ENCODE results near the gene MSI2. TPM values are rescaled to one million over a fixed set of nuclear protein-coding genes. Genes with fewer than 3 reads are reported as not detected.

MSI2 gene
- total RNA-seq, 1 donor from 2014 or later: 26.6 TPM

DNA sequence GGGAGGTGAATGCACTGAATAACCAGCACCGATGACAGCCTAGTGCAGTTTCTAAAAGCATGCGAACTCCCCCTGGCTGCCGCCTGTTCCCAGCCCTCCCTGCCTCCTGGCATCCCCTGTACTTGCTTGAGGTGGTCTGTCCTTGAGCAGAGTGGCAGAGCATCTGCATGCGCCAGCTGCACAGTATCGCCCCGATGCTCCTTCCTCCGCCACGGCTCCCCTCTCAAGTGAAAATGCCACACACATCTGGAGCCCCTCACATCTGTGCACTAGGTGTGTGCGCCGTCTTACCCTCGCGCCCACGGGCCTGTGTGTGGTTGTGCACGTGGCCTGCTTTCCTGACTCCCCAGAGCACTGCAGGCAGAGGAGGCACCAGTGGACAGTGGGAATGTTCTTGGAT, 376.9 kb downstream of the MSI2 start:
- TF ChIP-seq, protein P1, sequence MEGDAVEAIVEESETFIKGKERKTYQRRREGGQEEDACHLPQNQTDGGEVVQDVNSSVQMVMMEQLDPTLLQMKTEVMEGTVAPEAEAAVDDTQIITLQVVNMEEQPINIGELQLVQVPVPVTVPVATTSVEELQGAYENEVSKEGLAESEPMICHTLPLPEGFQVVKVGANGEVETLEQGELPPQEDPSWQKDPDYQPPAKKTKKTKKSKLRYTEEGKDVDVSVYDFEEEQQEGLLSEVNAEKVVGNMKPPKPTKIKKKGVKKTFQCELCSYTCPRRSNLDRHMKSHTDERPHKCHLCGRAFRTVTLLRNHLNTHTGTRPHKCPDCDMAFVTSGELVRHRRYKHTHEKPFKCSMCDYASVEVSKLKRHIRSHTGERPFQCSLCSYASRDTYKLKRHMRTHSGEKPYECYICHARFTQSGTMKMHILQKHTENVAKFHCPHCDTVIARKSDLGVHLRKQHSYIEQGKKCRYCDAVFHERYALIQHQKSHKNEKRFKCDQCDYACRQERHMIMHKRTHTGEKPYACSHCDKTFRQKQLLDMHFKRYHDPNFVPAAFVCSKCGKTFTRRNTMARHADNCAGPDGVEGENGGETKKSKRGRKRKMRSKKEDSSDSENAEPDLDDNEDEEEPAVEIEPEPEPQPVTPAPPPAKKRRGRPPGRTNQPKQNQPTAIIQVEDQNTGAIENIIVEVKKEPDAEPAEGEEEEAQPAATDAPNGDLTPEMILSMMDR (conservative IDR thresholded peaks at IDR 0.05; ENCODE audit: low read depth, low read length): no peak

DNA sequence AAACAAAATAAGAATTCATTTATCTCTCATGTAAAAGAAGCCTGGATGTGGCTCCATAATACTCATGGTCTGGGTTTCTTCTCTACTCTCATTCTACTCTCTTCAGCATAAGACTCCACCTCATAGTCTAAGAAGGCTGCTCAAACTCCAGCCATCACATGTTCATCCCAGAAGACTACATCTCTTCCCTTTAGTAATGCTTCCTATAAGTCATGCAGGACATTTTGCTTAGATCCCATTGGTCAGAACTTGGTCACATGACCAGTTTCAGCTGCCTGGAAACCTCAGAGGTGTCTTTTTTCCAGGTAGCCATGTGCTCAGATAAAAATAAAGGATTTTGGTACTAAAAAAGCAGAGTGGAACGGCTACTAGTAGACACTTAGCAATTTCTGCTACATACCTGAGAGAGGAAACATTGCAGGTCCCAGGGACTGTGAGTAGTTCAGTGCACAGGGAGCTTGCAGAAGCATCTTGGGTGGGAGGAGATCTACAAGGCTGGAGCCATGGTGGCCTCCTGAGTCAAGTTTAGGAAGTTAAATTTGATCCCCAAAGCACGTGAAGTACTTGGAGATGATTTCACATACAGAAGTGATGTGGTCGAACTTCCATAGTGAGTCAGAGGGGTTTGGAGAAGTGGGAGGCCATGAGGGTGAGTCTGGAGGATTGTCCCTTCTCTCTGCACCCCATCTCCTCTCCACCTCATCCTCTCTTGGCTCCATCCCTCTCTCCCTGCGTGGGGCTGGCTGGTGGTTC, 378.6 kb downstream of the MSI2 start:
- TF ChIP-seq, protein P1 (conservative IDR thresholded peaks at IDR 0.05; ENCODE audit: low read depth, low read length): no peak
- no peak for DNase-seq (ENCODE audit: low read depth)

More for the DNA sequence above, 376.9 kb downstream of the MSI2 start:
- no peak for DNase-seq (ENCODE audit: low read depth)
- no peak overlapping the region for H3K4me3 ChIP-seq (ENCODE audit: low read depth, low read length)

DNA sequence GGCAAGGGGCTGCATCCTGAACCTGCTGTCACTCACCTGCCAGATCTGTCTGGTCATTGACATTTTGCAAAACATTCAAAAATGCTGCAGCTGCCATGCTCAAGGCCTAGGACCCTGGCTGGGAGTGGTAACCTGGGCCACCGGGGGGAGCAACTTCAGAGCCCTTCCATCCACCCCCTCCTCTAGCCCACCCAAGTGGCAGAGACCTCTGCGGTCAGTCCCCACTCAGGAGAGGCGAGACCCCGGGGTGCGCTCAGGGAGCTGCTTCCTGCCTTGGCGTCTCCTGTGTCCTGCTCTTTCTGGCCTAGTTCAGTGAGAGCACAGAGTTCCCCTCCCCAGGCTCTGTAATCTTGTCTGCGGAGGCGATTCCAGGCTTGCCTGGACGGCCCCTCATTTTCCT, 380.0 kb downstream of the MSI2 start:
- H3K4me3 ChIP-seq (ENCODE audit: low read depth, low read length): no peak overlapping the region

More for the DNA sequence above, 378.6 kb downstream of the MSI2 start:
- H3K4me3 ChIP-seq (ENCODE audit: low read depth, low read length): no peak overlapping the region

DNA sequence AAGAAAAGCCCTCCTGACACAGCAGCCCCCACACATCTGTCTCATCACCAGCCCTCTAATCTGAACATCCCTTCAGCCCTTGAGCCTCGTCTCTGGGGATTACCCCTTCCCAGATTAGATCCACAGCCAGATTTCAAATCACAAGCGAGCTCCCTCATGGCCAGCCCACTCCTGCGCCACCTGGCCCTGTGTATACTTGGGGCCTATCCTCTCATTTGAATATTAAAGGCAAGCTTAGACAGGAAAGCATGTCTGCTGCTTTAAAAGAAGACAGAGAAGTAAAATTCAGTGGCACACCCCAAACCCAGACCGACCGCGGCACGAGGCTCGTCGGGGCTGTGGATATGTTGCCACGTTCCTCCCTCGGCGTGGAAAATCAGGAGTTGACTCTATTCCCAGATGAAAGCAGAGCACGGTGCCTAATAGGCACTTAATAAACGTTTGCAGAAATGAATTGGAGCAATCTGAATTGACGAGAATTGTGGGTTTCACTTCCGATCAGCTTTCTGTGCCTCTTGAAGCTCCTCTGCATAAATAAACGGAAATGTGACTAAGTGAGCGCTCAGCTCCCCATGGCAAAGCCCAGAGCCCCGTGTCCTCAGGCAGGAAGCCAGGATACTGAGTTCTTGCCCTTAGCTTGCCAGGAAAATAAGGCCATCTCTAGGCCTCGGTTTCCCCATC, 380.8 kb downstream of the MSI2 start:
- TF ChIP-seq, protein P1 (conservative IDR thresholded peaks at IDR 0.05; ENCODE audit: low read depth, low read length): no peak
- no peak for DNase-seq (ENCODE audit: low read depth)
- H3K4me3 ChIP-seq (ENCODE audit: low read depth, low read length): no peak overlapping the region

More for the DNA sequence above, 380.0 kb downstream of the MSI2 start:
- TF ChIP-seq, protein P1 (conservative IDR thresholded peaks at IDR 0.05; ENCODE audit: low read depth, low read length): no peak
- no peak for DNase-seq (ENCODE audit: low read depth)

DNA sequence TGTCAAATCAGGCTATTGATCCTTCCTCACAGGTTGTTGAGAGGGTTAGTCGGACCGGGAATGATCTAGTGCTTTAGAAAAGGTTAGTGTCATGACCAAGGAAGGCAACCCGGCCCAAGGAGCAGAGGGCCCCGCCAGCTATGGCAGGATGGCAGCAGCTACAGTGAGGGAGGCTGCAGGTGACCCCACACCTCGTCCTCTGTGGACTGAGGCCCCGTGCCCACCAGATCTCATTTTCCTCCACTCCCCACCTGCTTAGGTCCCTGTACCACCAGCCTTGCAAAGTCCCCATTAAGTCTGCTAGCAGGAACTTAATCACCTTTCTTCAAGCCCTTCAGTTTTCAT, 381.3 kb downstream of the MSI2 start:
- TF ChIP-seq, protein P1 (conservative IDR thresholded peaks at IDR 0.05; ENCODE audit: low read depth, low read length): no peak
- no peak overlapping the region for H3K4me3 ChIP-seq (ENCODE audit: low read depth, low read length)
- DNase-seq (ENCODE audit: low read depth): no peak

DNA sequence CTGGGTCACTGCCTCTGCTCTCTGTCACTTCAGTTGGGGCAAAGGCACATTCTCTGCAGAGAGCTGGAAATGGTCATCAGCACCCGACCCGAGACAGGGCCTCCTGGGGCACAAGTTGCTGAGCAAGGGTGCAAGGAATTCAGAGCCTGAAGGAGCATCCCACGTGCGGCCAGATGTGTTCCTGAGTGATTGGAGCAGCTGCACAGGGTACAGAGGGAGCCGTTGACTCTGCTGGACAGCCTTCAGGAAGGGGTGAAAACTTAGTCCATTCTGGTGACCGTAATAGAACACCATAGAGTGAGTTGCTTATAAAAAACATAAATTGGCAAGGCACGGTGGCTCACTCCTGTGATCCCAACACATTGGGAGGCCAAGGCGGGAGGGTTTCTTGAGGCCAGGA, 382.0 kb downstream of the MSI2 start:
- H3K4me3 ChIP-seq (ENCODE audit: low read depth, low read length): no peak overlapping the region
- TF ChIP-seq, protein P1 (conservative IDR thresholded peaks at IDR 0.05; ENCODE audit: low read depth, low read length): no peak
- no peak for DNase-seq (ENCODE audit: low read depth)
